Neural cell (in vitro differentiated cells): ENCODE results near the gene SECTM1. TPM values are rescaled to one million over a fixed set of nuclear protein-coding genes. Genes with fewer than 3 reads are reported as not detected.
A peak's percentile ranks its signal among the peaks of the same experiment; 100 is the strongest.

Experiments
- H2AFZ ChIP-seq: fragments of 200-600, 300-800 bp; sonication (generic), shearing (Covaris generic); 2 replicates; pipeline ENCODE4 v1.6.0; 2014; ENCODE audit warnings: low read depth, mild to moderate bottlenecking, antibody characterized with exemption, low read length, moderate library complexity
- H3F3A ChIP-seq: fragments of 200-600 bp; shearing (Covaris generic); 2 replicates; pipeline ENCODE4 v1.6.1; 2016; ENCODE audit warnings: mild to moderate bottlenecking, moderate library complexity, mixed read lengths, antibody characterized with exemption, low read length; ENCODE audit not compliant: insufficient read depth, poor library complexity, severe bottlenecking
- H3K27ac ChIP-seq: fragments of 200-600, 300-800 bp; sonication (generic), shearing (Covaris generic); 2 replicates; pipeline ENCODE4 v1.5.1; 2014; ENCODE audit warnings: mild to moderate bottlenecking, low read length, moderate library complexity
- H3K27me3 ChIP-seq: fragments of 300-800, 200-600 bp; sonication (generic), shearing (Covaris generic); 2 replicates; pipeline ENCODE4 v1.6.0; 2014; ENCODE audit warnings: mild to moderate bottlenecking, low read depth, low read length, moderate library complexity; ENCODE audit not compliant: insufficient read depth
- H3K36me3 ChIP-seq: fragments of 300-800, 200-600 bp; sonication (generic), shearing (Covaris generic); 2 replicates; pipeline ENCODE4 v1.5.1; 2014; ENCODE audit warnings: mild to moderate bottlenecking, antibody characterized with exemption, low read length, moderate library complexity; ENCODE audit not compliant: insufficient read depth
- H3K4me2 ChIP-seq: fragments of 300-800, 200-600 bp; sonication (generic), shearing (Covaris generic); 2 replicates; pipeline ENCODE4 v1.6.0; 2014; ENCODE audit warnings: mild to moderate bottlenecking, low read length
- H3K4me3 ChIP-seq: fragments of 300-800, 200-600 bp; sonication (generic), shearing (Covaris generic); 2 replicates; pipeline ENCODE4 v1.5.1; 2014; ENCODE audit warnings: mild to moderate bottlenecking, low read length, moderate library complexity
- H3K79me2 ChIP-seq: fragments of 200-600 bp; shearing (Covaris generic); replicated peaks from 2 replicates; pipeline ENCODE4 v1.6.0; 2014; ENCODE audit warnings: mild to moderate bottlenecking, low read length, moderate library complexity; ENCODE audit not compliant: insufficient read depth
- H3K9ac ChIP-seq: fragments of 300-800, 200-600 bp; sonication (generic), shearing (Covaris generic); 2 replicates; pipeline ENCODE4 v1.6.1; 2016; ENCODE audit warnings: mild to moderate bottlenecking, low read length, mixed read lengths
- H3K9me2 ChIP-seq: fragments of 200-600 bp; shearing (Covaris generic); 2 replicates; pipeline ENCODE4 v1.6.1; 2016; ENCODE audit warnings: mild to moderate bottlenecking, low read length, mixed read lengths; ENCODE audit not compliant: insufficient read depth
- H3K9me3 ChIP-seq: fragments of 200-600, 300-800 bp; sonication (generic), shearing (Covaris generic); 2 replicates; pipeline ENCODE4 v1.6.1; 2016; ENCODE audit warnings: mild to moderate bottlenecking, mixed run types, low read length, moderate library complexity, mixed read lengths
- H4K20me1 ChIP-seq: fragments of 200-600 bp; shearing (Covaris generic); 2 replicates; pipeline ENCODE4 v1.6.1; 2016; ENCODE audit warnings: mild to moderate bottlenecking, mixed run types; ENCODE audit not compliant: insufficient read depth
- EP300 ChIP-seq: fragments of 450-650 bp; conservative IDR thresholded peaks from 2 replicates; pipeline ENCODE4 v1.6.1; 2014; ENCODE audit warnings: antibody characterized with exemption, mild to moderate bottlenecking, moderate library complexity; ENCODE audit not compliant: poor library complexity, severe bottlenecking
- EZH2 ChIP-seq: fragments of 200-600, 300-800 bp; shearing (Covaris generic), sonication (generic); IDR thresholded peaks from 2 replicates; pipeline ENCODE4 v1.6.1; 2014; ENCODE audit warnings: antibody characterized with exemption, low read length, borderline replicate concordance, mild to moderate bottlenecking; ENCODE audit not compliant: insufficient read depth, poor library complexity, severe bottlenecking
- MXI1 ChIP-seq: fragments of 450-650 bp; conservative IDR thresholded peaks from 2 replicates; pipeline ENCODE4 v1.6.1; 2014; ENCODE audit warnings: antibody characterized with exemption, mild to moderate bottlenecking; ENCODE audit not compliant: poor library complexity, severe bottlenecking
- POLR2AphosphoS5 ChIP-seq: IDR thresholded peaks from 2 replicates; pipeline ENCODE4 v1.6.1; 2012
- RAD21 ChIP-seq: fragments of 450-650 bp; conservative IDR thresholded peaks from 2 replicates; pipeline ENCODE4 v1.6.1; 2014; ENCODE audit warnings: antibody characterized with exemption, mild to moderate bottlenecking, moderate library complexity
- SMC3 ChIP-seq: fragments of 450-650 bp; conservative IDR thresholded peaks from 2 replicates; pipeline ENCODE4 v1.6.1; 2014; ENCODE audit warnings: antibody characterized with exemption, mild to moderate bottlenecking, moderate library complexity; ENCODE audit not compliant: poor library complexity
- TAF1 ChIP-seq: IDR thresholded peaks from 2 replicates; pipeline ENCODE4 v1.6.1; 2012; ENCODE audit warnings: low read depth
- polyA plus RNA-seq: library from polyadenylated mRNA; depleted of rRNA; stranded (reverse); fragments of >200 nt; gene quantifications from 2 replicates; pipeline ENCODE4 v1.2.3, GENCODE V29; 2014
- TF ChIP-seq, protein P1 (sequence below): IDR thresholded peaks from 2 replicates; pipeline ENCODE4 v1.6.1; 2012; ENCODE audit warnings: borderline replicate concordance
- TF ChIP-seq, protein P2 (sequence below): fragments of 450-650 bp; IDR thresholded peaks from 2 replicates; pipeline ENCODE4 v1.5.1; 2014; ENCODE audit warnings: antibody characterized with exemption, mild to moderate bottlenecking, moderate library complexity; ENCODE audit not compliant: poor library complexity, severe bottlenecking

The SECTM1 gene
- polyA plus RNA-seq, 1 donor from 2014 or later, result not detected

DNA sequence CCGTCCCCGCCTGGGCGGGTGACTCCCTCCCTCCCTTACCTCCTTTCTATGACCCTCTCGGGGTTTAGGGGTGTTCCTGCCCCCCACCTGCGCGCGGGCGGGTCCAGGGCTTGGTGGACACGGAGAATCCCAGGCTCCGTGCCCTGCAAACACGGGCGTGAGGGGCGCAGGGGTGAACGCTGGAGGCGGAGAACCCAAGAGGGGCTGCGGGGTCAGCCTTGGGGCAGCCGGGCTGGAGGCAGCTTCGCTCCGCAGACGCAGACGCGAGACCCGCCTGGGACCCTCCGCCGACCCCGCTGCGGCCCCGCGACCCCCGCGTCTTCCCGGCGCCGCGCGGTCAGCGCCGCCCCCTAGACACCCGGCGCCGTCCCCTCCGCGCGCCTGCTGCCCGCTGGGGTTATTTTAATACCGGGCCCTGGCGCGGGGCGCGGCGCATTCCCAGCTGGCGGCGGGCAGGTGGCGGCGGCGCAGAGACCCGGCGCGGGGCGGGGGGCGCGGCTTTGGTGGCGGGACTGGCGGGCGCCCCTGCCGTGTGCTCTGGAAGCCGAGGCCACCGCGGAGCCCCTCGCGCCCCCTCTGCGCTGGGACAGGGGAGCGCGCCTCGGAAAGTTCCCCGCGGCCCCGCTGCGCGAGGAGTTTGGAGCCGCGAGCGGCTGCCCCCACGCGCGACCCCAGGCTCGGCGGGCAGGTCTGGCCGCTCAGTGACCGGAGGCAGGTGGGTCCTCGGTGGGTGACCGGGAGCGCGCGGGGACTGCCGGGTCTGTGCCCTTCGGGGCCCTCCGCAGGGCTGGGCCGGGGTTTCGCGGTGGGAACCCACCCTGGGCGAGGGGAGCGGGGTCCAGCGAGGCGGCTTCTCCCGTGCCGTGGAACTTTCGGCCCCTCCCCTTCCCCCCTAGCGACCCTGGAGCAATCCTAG is 38.0 kb upstream of the SECTM1 start, which contains the start of gene UTS2R:
UTS2R (plus strand) TSS at position 433 of the 916 bp plus-strand sequence. CDS start 2,560 bp downstream, outside the sequence.
- H4K20me1 ChIP-seq, result no peaks in the 10 kb centered on the region
- H3K9ac ChIP-seq, result no peak within 1 kb of the TSS
- no peak within 1 kb of the TSS for H3K4me2 ChIP-seq
- no peaks in the 10 kb centered on the region for H3K9me2 ChIP-seq
- H3K4me3 ChIP-seq, result peak within 1 kb of the TSS; percentile 51
- no peaks in the 10 kb centered on the region for H3K36me3 ChIP-seq
- peaks cover 29% of the 10 kb centered on the region for H3K27me3 ChIP-seq
- H3F3A ChIP-seq, result no peaks in the 10 kb centered on the region
- no peaks in the 10 kb centered on the region for H3K79me2 ChIP-seq
- no peak within 1 kb of the TSS for H3K27ac ChIP-seq
- H3K9me3 ChIP-seq, result no peaks in the 10 kb centered on the region
- no peak within 1 kb of the TSS for H2AFZ ChIP-seq
- TF ChIP-seq RAD21, result no peak

DNA sequence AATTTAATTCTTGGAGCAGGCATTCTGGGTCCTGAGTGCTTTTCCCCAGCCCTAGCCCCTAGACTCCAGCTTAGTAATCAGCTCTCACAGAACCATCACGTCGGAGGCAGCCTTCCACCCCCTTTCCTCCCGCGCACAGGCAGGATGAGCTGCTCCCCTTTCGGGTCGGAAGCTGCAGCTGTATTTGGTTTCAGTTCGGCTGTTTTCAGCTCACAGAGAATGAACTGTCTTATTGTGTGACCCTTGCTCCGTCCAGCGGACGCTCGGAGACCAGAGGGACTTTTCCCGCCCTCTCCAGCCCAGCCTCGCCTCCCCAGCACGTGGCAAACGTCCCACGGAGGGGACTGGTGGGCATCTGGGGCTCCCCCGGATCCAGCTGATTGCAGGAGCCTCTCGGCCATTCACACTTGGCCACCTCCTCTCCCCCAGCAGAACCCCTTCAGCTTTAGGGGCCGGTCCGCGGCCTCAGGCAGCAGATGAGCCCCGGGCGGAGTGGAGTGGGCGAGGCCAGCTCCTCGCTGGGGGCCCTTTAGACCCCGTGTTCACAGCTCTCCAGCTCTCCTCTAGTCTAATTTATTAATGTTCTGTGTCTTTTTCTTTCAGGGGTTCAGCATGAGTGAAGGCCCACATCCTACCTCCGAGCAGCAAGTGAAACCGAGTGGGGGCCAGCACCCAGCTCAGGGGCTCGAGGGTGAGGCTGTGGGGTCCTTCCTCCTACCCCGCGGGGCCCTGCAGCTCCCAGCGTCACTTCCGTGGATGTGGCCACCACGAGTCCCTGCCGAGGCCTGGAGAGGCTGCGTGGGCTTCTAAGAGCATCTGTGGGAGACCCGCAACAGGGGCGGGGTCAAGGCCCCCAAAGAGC is 37.1 kb upstream of the SECTM1 start:
- H3K9me2 ChIP-seq, result no peaks in the 10 kb centered on the region
- peaks cover 29% of the 10 kb centered on the region for H3K27me3 ChIP-seq
- TF ChIP-seq SMC3 (no peak), TAF1 (no peak), EZH2 (no peak), EP300 (no peak), POLR2AphosphoS5 (no peak), RAD21 (no peak), MXI1 (no peak)
- TF ChIP-seq, protein P1, sequence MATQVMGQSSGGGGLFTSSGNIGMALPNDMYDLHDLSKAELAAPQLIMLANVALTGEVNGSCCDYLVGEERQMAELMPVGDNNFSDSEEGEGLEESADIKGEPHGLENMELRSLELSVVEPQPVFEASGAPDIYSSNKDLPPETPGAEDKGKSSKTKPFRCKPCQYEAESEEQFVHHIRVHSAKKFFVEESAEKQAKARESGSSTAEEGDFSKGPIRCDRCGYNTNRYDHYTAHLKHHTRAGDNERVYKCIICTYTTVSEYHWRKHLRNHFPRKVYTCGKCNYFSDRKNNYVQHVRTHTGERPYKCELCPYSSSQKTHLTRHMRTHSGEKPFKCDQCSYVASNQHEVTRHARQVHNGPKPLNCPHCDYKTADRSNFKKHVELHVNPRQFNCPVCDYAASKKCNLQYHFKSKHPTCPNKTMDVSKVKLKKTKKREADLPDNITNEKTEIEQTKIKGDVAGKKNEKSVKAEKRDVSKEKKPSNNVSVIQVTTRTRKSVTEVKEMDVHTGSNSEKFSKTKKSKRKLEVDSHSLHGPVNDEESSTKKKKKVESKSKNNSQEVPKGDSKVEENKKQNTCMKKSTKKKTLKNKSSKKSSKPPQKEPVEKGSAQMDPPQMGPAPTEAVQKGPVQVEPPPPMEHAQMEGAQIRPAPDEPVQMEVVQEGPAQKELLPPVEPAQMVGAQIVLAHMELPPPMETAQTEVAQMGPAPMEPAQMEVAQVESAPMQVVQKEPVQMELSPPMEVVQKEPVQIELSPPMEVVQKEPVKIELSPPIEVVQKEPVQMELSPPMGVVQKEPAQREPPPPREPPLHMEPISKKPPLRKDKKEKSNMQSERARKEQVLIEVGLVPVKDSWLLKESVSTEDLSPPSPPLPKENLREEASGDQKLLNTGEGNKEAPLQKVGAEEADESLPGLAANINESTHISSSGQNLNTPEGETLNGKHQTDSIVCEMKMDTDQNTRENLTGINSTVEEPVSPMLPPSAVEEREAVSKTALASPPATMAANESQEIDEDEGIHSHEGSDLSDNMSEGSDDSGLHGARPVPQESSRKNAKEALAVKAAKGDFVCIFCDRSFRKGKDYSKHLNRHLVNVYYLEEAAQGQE, result no peak
- TF ChIP-seq, protein P2, sequence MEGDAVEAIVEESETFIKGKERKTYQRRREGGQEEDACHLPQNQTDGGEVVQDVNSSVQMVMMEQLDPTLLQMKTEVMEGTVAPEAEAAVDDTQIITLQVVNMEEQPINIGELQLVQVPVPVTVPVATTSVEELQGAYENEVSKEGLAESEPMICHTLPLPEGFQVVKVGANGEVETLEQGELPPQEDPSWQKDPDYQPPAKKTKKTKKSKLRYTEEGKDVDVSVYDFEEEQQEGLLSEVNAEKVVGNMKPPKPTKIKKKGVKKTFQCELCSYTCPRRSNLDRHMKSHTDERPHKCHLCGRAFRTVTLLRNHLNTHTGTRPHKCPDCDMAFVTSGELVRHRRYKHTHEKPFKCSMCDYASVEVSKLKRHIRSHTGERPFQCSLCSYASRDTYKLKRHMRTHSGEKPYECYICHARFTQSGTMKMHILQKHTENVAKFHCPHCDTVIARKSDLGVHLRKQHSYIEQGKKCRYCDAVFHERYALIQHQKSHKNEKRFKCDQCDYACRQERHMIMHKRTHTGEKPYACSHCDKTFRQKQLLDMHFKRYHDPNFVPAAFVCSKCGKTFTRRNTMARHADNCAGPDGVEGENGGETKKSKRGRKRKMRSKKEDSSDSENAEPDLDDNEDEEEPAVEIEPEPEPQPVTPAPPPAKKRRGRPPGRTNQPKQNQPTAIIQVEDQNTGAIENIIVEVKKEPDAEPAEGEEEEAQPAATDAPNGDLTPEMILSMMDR, result no peak
- peak overlapping the region; percentile 51 for H3K4me3 ChIP-seq
- H4K20me1 ChIP-seq, result no peaks in the 10 kb centered on the region
- H3K79me2 ChIP-seq, result no peaks in the 10 kb centered on the region
- H3K9me3 ChIP-seq, result no peaks in the 10 kb centered on the region
- H3K27ac ChIP-seq, result no peak overlapping the region
- no peak overlapping the region for H2AFZ ChIP-seq
- no peak overlapping the region for H3K9ac ChIP-seq
- no peaks in the 10 kb centered on the region for H3F3A ChIP-seq
- H3K4me2 ChIP-seq, result no peak overlapping the region
- H3K36me3 ChIP-seq, result no peaks in the 10 kb centered on the region
